NCI-H460 (cell line): ENCODE results near the gene C11orf52. TPM values are rescaled to one million over a fixed set of nuclear protein-coding genes. Genes with fewer than 3 reads are reported as not detected.

ENCODE experiments used
- DNase-seq: peaks from one replicate; pipeline ENCODE4 v3.0.0-alpha.2; 2016; ENCODE audit warnings: low read depth; ENCODE audit errors: extremely low read depth
- small RNA-seq, 2 experiments: library from RNA; depleted of rRNA; stranded (forward); fragments of <200 nt; gene quantifications; one replicate each; pipeline ENCODE3, GENCODE V24; 2014
- total RNA-seq: library from RNA; depleted of rRNA; stranded (reverse); fragments of >200 nt; shearing (Covaris generic); gene quantifications from 2 replicates; pipeline ENCODE4 v1.2.3, GENCODE V29; 2014; rRNA removed

The C11orf52 gene
- total RNA-seq, 1 experiment from 2014 or later, result 0.25 TPM

- DNase-seq, result no peak
Observed at GRCh38 chr11:111963931-111964340, 45.2 kb downstream of the C11orf52 start.

GRCh38 chr11:111966678-111967077, 48.0 kb downstream of the C11orf52 start:
- no peak for DNase-seq

- DNase-seq, result no peak
Observed at GRCh38 chr11:111967649-111968048, 48.9 kb downstream of the C11orf52 start.

DNA sequence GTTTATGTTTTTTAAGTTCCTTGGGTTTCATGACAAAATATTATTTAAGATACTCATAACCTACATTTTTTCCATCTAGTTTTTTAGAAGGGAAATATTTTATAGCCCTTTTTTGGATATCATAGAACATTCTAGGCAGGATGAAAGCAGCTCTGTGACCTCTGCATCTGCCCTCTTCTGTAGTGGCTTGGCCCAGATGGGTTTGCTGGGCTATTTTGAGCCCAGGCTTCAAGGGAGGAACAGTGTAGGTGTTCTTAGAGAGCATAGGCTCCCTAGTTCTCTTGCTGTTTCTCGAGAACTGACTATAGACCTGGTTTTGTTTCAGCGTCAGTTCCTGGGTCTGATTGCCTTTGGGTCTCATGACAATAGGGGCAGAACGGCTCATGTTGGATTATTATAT, 50.6 kb downstream of the C11orf52 start:
- no peak for DNase-seq

DNA sequence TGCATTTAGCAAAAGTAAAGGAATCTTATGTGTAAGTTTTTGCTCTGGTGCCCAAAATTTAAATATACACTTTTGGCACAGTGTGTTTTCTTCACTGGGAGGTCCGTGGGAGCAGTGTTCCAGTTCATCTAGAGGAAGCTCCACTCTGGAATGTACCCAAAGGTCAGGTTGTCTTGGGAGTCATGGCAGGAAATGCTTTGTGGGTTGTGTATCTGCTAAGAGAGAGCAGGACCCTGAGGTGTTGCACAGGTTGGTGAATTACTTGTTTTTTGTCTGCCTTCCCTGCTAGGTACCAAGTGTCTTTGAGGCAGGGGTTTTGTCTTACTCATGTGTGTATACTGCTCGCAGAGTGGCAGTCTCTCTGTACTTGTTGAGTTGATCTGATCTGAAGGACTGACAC, 55.7 kb downstream of the C11orf52 start:
- DNase-seq, result no peak

DNA sequence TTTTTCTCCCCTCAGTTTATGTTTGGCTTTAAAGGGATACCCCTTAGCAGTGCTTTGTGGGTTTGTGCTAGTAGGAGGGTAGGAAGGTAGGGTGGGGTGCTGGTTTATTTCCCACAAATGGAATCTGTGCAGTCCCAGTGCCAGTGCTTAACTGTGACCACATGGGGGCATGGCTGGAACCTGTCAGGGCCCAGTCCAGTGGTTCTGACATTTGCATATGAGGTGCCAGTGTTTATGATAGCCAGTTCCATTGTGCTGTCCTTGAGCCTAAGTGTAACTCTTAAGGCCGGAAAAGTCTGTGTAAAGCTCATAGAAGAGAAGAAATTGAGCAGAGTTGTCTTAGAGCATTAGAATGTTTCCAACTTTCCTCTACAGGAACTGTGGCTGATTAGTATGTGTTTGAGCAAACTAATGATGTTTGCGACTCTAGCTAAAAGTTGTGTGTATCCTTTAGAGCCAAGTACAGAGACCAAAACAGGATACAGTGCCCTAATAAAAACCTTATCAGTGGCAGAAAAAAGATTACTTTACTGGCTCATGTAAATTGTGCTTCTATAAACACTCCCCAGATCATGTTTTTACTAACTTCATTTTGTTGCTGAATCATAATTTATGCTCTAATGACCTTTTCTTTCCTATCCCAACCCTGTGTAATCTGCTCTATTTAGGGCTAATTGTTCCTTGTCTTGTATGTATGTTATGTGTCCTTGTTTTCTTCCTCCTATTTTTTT, 56.5 kb downstream of the C11orf52 start:
- no peak for DNase-seq

- DNase-seq, result no peak
Observed at GRCh38 chr11:111976119-111976766, 57.5 kb downstream of the C11orf52 start.

Small RNA genes within 50 kb of the gene (small RNA-seq; reads per million reads assigned to genes)
- gene C11orf52 (0 reads per million in 2 experiments), gene RNA5SP351 (0 to 0.06 reads per million in 2 experiments), gene RPL37AP8 (0.02 to 1.2 reads per million in 2 experiments)

Other genes starting within 250 kb of the C11orf52 start
- 20.4 and 20.5 TPM in 2 replicates for gene PPP2R1B, start 152.5 kb upstream of the C11orf52 start, total RNA-seq
- gene ALG9, start 47.3 kb upstream of the C11orf52 start, total RNA-seq, result 39.9 and 47.5 TPM in 2 replicates
- 3.1 and 4.7 TPM in 2 replicates for gene FDXACB1, start 39.7 kb upstream of the C11orf52 start, total RNA-seq
- 32.0 and 38.6 TPM in 2 replicates for gene CFAP68, start 39.4 kb upstream of the C11orf52 start, total RNA-seq
- 10.4 and 12.4 TPM in 2 replicates for gene CRYAB, start 7.1 kb upstream of the C11orf52 start, total RNA-seq
- gene HSPB2, start 6.2 kb upstream of the C11orf52 start, total RNA-seq, result not detected in 2 replicates
- 6.3 and 7.4 TPM in 2 replicates for gene DIXDC1, start 18.4 kb downstream of the C11orf52 start, total RNA-seq
- gene DLAT, start 106.5 kb downstream of the C11orf52 start, total RNA-seq, result 57.8 and 59.1 TPM in 2 replicates
- 1.8 and 2.8 TPM in 2 replicates for gene PIH1D2, start 155.1 kb downstream of the C11orf52 start, total RNA-seq
- 19.5 and 20.3 TPM in 2 replicates for gene NKAPD1, start 155.4 kb downstream of the C11orf52 start, total RNA-seq
- gene TIMM8B, start 167.8 kb downstream of the C11orf52 start, total RNA-seq, result 63.3 and 69.5 TPM in 2 replicates
- gene SDHD, start 168.0 kb downstream of the C11orf52 start, total RNA-seq, result 143 and 152 TPM in 2 replicates
- gene IL18, start 245.2 kb downstream of the C11orf52 start, total RNA-seq, result 4.2 and 6.0 TPM in 2 replicates
- 0.10 TPM in 1 of 2 replicates, not detected in the other for gene TEX12, start 248.5 kb downstream of the C11orf52 start, total RNA-seq